ENCODE data around the gene SGSM2. TPM values are rescaled to one million over a fixed set of nuclear protein-coding genes. Genes with fewer than 3 reads are reported as not detected.
"Not testable (repeated sequence)": the region's sequence is repeated elsewhere in the genome, so short reads cannot be mapped to it uniquely, and the experiment has no call there.

SGSM2 gene
- total RNA-seq, 2 experiments from 2014 or later, result 31.8 to 37.7 TPM

GRCh38 chr17:2303204-2304188 is 33.8 kb upstream of the SGSM2 start, which contains the start of the genes SMG6 and SRR:
SMG6 (minus strand) TSS chr17:2303785; CDS start chr17:2303720, 65 bp downstream.
SRR (plus strand) TSS chr17:2303950; CDS start chr17:2315561, 11,611 bp downstream.
- ATAC-seq (peak; percentile 90), DNase-seq (peak; percentile 95)
- POLR2A ChIA-PET, result interaction anchor here (0.6 to 1.7 kb wide), 16 partner anchors 8 to 252 kb away, joined by 3 to 8 read pairs (median 4); partner anchors contain the start of genes HIC1, SGSM2 and TSR1
- CTCF ChIA-PET, result interaction anchor here (1.0 to 2.5 kb wide), 6 partner anchors 13 to 249 kb away, joined by 3 to 11 read pairs (median 4); partner anchors contain the start of genes HIC1, SGSM2 and TSR1
- Mint-ChIP-seq H3K36me3 (ENCODE audit: low read depth) (peaks cover 24% of the 10 kb centered on the region), H3K4me1 (ENCODE audit: low read depth) (peaks cover 38% of the 10 kb centered on the region), H3K4me3 (peak within 1 kb of the TSS; percentile 92), H3K9me3 (no peaks in the 10 kb centered on the region), H3K27me3 (no peaks in the 10 kb centered on the region), H3K27ac (peak within 1 kb of the TSS; percentile 83)
- no peak for TF ChIP-seq CTCF (IDR thresholded peaks at IDR 0.05)
- intact Hi-C loops (cut with micrococcal nuclease), result no loop called here

- H3K27ac Mint-ChIP-seq, result no peak overlapping the region
- POLR2A ChIA-PET, result interaction anchor here (0.8 kb wide), 1 partner anchor 32 kb away, joined by 4 read pairs; the partner anchor contains the start of gene TSR1
- CTCF ChIA-PET, result no interaction called here
Observed at GRCh38 chr17:2304931-2305330, 32.4 kb upstream of the SGSM2 start.

GRCh38 chr17:2309338-2310154 is 27.8 kb upstream of the SGSM2 start:
- DNase-seq (no peak), ATAC-seq (no peak)
- Mint-ChIP-seq H3K9me3 (no peaks in the 10 kb centered on the region), H3K4me3 (no peak overlapping the region), H3K36me3 (ENCODE audit: low read depth) (peaks cover 12% of the 10 kb centered on the region), H3K27me3 (no peaks in the 10 kb centered on the region), H3K27ac (no peak overlapping the region), H3K4me1 (ENCODE audit: low read depth) (peaks cover 22% of the 10 kb centered on the region)
- CTCF ChIA-PET, result no interaction called here
- POLR2A ChIA-PET, result interaction anchor here (0.8 to 1.8 kb wide), 3 partner anchors 21 to 23 kb away, joined by 3 to 5 read pairs (median 4); no protein-coding TSS in a partner anchor
- no peak for TF ChIP-seq CTCF (IDR thresholded peaks at IDR 0.05)
- intact Hi-C loops (cut with micrococcal nuclease), result no loop called here

More at GRCh38 chr17:2304931-2305330, 32.4 kb upstream of the SGSM2 start:
- Mint-ChIP-seq H3K27me3 (no peaks in the 10 kb centered on the region), H3K4me3 (peak overlapping the region; percentile 92), H3K36me3 (ENCODE audit: low read depth) (peaks cover 19% of the 10 kb centered on the region), H3K4me1 (ENCODE audit: low read depth) (peaks cover 31% of the 10 kb centered on the region), H3K9me3 (no peaks in the 10 kb centered on the region)
- ATAC-seq, result no peak
- TF ChIP-seq CTCF (IDR thresholded peaks at IDR 0.05), result no peak
- DNase-seq, result no peak
- intact Hi-C loops (cut with micrococcal nuclease), result no loop called here

- ATAC-seq, result no peak
- Mint-ChIP-seq H3K27me3 (no peaks in the 10 kb centered on the region), H3K9me3 (no peaks in the 10 kb centered on the region), H3K4me3 (no peak overlapping the region), H3K4me1 (ENCODE audit: low read depth) (peaks cover 2% of the 10 kb centered on the region), H3K36me3 (ENCODE audit: low read depth) (peaks cover 2% of the 10 kb centered on the region), H3K27ac (no peak overlapping the region)
- DNase-seq, result no peak
- intact Hi-C loops (cut with micrococcal nuclease), result no loop called here
- no peak for TF ChIP-seq CTCF (IDR thresholded peaks at IDR 0.05)
- CTCF ChIA-PET, result interaction anchor here (0.9 kb wide), 1 partner anchor 258 kb away, joined by 3 read pairs; the partner anchor contains the start of gene HIC1
- POLR2A ChIA-PET, result interaction anchor here (0.7 to 1.0 kb wide), 2 partner anchors 10 to 12 kb away, joined by 3 read pairs; no protein-coding TSS in a partner anchor
Observed at GRCh38 chr17:2312736-2313135, 24.6 kb upstream of the SGSM2 start.

GRCh38 chr17:2316916-2317205 is 20.4 kb upstream of the SGSM2 start:
- ATAC-seq; H3K4me3 Mint-ChIP-seq; DNase-seq; H3K9me3 Mint-ChIP-seq; H3K4me1 Mint-ChIP-seq (ENCODE audit: low read depth); intact Hi-C loops (cut with micrococcal nuclease); CTCF ChIA-PET; H3K27ac Mint-ChIP-seq; H3K27me3 Mint-ChIP-seq: not testable (repeated sequence)
- POLR2A ChIA-PET, result interaction anchor here (9.0 kb wide), 1 partner anchor 17 kb away, joined by 114 read pairs; the partner anchor contains the start of genes SGSM2 and TSR1
- peaks cover 12% of the 10 kb centered on the region for H3K36me3 Mint-ChIP-seq (ENCODE audit: low read depth)
